Panc1 (cell line): ENCODE measurements around the gene SNX24. TPM values are rescaled to one million over a fixed set of nuclear protein-coding genes. Genes with fewer than 3 reads are reported as not detected.

Experiments
- ATAC-seq: fragments of 200-7000 bp; cut with Tn5 transposase; 2 replicates; pipeline ENCODE4 v1.9.1; 2020; ENCODE audit warnings: mild to moderate bottlenecking, moderate library complexity
- BruUV-seq: library from RNA; stranded (reverse); fragments of 400-500 nt; replicated peaks from 2 replicates; lab custom pipeline; 2021; lab: Mats Ljungman, UMichigan
- CTCF ChIA-PET: fragments of 300-600 bp; sonication (Branson Sonifier 250); formaldehyde crosslinking; loops from one replicate; lab custom pipeline; 2022; ENCODE audit warnings: antibody characterized with exemption; lab: Charles Lee
- POLR2A ChIA-PET: fragments of 300-600 bp; sonication (Branson Sonifier 250); formaldehyde crosslinking; loops from one replicate; lab custom pipeline; 2022; ENCODE audit warnings: antibody characterized with exemption; lab: Charles Lee
- DNase-seq: peaks from one replicate; pipeline ENCODE4 v3.0.0-alpha.2; 2010; ENCODE audit warnings: low read depth, low spot score
- H3K27ac ChIP-seq: 2 replicates; pipeline ENCODE4 v1.5.1; 2011; ENCODE audit warnings: mild to moderate bottlenecking, low read length, inconsistent platforms
- H3K27me3 ChIP-seq: fragments of 200-500 bp; sonication (Bioruptor generic); 2 replicates; pipeline ENCODE4 v1.6.0; 2014; ENCODE audit warnings: low read length, inconsistent platforms; ENCODE audit not compliant: control insufficient read depth, insufficient read depth
- H3K36me3 ChIP-seq: fragments of 200-500 bp; sonication (Bioruptor generic); 2 replicates; pipeline ENCODE4 v1.5.1; 2014; ENCODE audit warnings: inconsistent platforms, mild to moderate bottlenecking, low read length, moderate library complexity; ENCODE audit not compliant: control insufficient read depth, insufficient read depth
- H3K4me1 ChIP-seq: 2 replicates; pipeline ENCODE4 v1.5.1; 2011; ENCODE audit warnings: inconsistent platforms, mild to moderate bottlenecking, low read length, moderate library complexity; ENCODE audit not compliant: control insufficient read depth, insufficient read depth
- H3K4me3 ChIP-seq, 2 experiments: 2 replicates each; pipeline ENCODE4 v1.5.1; 2011 to 2012; ENCODE audit warnings: low read depth in 2 of 2, low read length in 2 of 2, mild to moderate bottlenecking in 2 of 2, inconsistent platforms in 1 of 2, moderate library complexity in 1 of 2
- H3K9me3 ChIP-seq: fragments of 200-500 bp; sonication (Bioruptor generic); 2 replicates; pipeline ENCODE4 v1.5.1; 2014; ENCODE audit warnings: low read depth, mild to moderate bottlenecking, inconsistent platforms, low read length, moderate library complexity; ENCODE audit not compliant: control insufficient read depth, insufficient read depth
- POLR2AphosphoS5 ChIP-seq: IDR thresholded peaks from 2 replicates; pipeline ENCODE4 v1.6.1; 2012; ENCODE audit warnings: mild to moderate bottlenecking, low read depth, low read length, moderate library complexity
- SIN3A ChIP-seq: IDR thresholded peaks from 2 replicates; pipeline ENCODE4 v1.6.1; 2012; ENCODE audit warnings: low read depth, mild to moderate bottlenecking, low read length, moderate library complexity, borderline replicate concordance; ENCODE audit not compliant: insufficient read depth
- TCF7L2 ChIP-seq: IDR thresholded peaks from 2 replicates; pipeline ENCODE4 v1.6.1; 2011; ENCODE audit warnings: mild to moderate bottlenecking, low read depth, low read length, inconsistent platforms
- in situ Hi-C: cut with HindIII; loops from 2 replicates; pipeline ENCODE4 v1.10.0; 2016; ENCODE audit warnings: low sequenced_read_pairs, low pct_unique_long_range_greater_than_20kb
- intact Hi-C: fragments of 100-400 bp; cut with micrococcal nuclease; formaldehyde crosslinking; loops from one replicate; pipeline ENCODE4 v1.10.0; 2022; ENCODE audit not compliant: unreplicated experiment
- total RNA-seq: library from RNA; stranded (reverse); gene quantifications from one replicate; pipeline ENCODE4 v1.2.1, GENCODE V29; 2021; ENCODE audit not compliant: unreplicated experiment
- TF ChIP-seq, protein P1 (sequence below): fragments of 450-650 bp; IDR thresholded peaks from 2 replicates; pipeline ENCODE4 v1.5.1; 2017; ENCODE audit warnings: mild to moderate bottlenecking
- TF ChIP-seq, protein P2 (sequence below), 2 experiments: IDR thresholded peaks; 2 replicates each; pipeline ENCODE4 v1.6.1; 2011 to 2012; ENCODE audit warnings: low read depth in 2 of 2, control low read depth in 1 of 2, low read length in 1 of 2, mild to moderate bottlenecking in 1 of 2, moderate library complexity in 1 of 2; ENCODE audit not compliant: insufficient read depth in 1 of 2

The SNX24 gene
- total RNA-seq, 1 experiment from 2014 or later = 32.8 TPM

DNA sequence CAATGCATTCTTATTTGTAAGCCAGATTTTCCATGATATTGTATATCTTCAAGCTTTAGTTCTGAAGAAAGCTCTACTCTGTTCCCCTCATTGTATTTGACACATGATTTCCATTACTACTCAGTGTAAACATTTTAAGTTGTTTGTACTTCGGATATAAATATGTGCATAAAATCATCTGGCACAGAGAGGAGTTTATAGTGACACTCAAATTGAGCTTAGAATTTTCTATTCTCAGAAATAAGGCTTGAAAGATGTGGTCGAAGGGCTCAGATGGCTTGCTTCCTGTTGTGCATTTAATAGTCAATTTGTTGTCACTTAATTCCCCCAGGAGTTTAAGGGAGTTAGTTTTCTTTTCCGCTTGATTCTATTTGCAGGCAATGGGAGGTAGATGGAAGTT is 102.4 kb downstream of the SNX24 start:
- no peak overlapping the region for H3K4me3 ChIP-seq
- ChIA-PET CTCF (no interaction called here), POLR2A (no interaction called here)
- TF ChIP-seq, protein P1, sequence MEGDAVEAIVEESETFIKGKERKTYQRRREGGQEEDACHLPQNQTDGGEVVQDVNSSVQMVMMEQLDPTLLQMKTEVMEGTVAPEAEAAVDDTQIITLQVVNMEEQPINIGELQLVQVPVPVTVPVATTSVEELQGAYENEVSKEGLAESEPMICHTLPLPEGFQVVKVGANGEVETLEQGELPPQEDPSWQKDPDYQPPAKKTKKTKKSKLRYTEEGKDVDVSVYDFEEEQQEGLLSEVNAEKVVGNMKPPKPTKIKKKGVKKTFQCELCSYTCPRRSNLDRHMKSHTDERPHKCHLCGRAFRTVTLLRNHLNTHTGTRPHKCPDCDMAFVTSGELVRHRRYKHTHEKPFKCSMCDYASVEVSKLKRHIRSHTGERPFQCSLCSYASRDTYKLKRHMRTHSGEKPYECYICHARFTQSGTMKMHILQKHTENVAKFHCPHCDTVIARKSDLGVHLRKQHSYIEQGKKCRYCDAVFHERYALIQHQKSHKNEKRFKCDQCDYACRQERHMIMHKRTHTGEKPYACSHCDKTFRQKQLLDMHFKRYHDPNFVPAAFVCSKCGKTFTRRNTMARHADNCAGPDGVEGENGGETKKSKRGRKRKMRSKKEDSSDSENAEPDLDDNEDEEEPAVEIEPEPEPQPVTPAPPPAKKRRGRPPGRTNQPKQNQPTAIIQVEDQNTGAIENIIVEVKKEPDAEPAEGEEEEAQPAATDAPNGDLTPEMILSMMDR = no peak
- TF ChIP-seq, protein P2, sequence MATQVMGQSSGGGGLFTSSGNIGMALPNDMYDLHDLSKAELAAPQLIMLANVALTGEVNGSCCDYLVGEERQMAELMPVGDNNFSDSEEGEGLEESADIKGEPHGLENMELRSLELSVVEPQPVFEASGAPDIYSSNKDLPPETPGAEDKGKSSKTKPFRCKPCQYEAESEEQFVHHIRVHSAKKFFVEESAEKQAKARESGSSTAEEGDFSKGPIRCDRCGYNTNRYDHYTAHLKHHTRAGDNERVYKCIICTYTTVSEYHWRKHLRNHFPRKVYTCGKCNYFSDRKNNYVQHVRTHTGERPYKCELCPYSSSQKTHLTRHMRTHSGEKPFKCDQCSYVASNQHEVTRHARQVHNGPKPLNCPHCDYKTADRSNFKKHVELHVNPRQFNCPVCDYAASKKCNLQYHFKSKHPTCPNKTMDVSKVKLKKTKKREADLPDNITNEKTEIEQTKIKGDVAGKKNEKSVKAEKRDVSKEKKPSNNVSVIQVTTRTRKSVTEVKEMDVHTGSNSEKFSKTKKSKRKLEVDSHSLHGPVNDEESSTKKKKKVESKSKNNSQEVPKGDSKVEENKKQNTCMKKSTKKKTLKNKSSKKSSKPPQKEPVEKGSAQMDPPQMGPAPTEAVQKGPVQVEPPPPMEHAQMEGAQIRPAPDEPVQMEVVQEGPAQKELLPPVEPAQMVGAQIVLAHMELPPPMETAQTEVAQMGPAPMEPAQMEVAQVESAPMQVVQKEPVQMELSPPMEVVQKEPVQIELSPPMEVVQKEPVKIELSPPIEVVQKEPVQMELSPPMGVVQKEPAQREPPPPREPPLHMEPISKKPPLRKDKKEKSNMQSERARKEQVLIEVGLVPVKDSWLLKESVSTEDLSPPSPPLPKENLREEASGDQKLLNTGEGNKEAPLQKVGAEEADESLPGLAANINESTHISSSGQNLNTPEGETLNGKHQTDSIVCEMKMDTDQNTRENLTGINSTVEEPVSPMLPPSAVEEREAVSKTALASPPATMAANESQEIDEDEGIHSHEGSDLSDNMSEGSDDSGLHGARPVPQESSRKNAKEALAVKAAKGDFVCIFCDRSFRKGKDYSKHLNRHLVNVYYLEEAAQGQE (IDR thresholded peaks at IDR 0.05; ENCODE audit: insufficient read depth in 1 of 2, low read depth in 2 of 2, low read length in 1 of 2) = no peak
- no peak for TF ChIP-seq TCF7L2
- no peak for TF ChIP-seq POLR2AphosphoS5
- TF ChIP-seq SIN3A = no peak
- no peaks in the 10 kb centered on the region for H3K27me3 ChIP-seq
- ATAC-seq (no peak), DNase-seq (no peak)
- in situ Hi-C loops = no loop called here
- H3K27ac ChIP-seq = no peak overlapping the region
- H3K9me3 ChIP-seq = no peaks in the 10 kb centered on the region
- H3K4me1 ChIP-seq = no peaks in the 10 kb centered on the region
- intact Hi-C loops = no loop called here
- BruUV-seq = no TSS peak
- no peaks in the 10 kb centered on the region; the same call in 1 of the 2 replicates for H3K36me3 ChIP-seq

DNA sequence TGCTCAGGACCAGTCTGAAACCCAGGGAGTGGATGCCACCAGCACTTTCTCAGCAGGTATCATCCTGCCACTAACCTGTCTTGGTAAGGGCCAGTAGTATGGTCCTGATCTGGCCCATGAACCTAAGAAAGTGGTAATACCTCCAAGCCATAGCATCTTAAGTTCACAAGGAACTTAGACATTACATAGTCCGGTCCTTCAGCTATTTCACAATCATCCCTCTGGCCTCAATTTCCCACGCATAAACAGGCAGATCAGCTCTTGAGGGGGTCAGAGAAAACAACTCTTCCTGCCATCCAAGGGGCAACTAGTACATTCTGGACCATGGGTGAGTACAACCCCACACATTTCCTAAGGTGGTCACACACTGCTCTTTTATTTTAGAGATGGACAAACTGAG is 102.9 kb downstream of the SNX24 start:
- Histone ChIP-seq H3K27ac (no peak overlapping the region), H3K36me3 (no peaks in the 10 kb centered on the region; the same call in 1 of the 2 replicates), H3K4me3 (no peak overlapping the region), H3K27me3 (no peaks in the 10 kb centered on the region), H3K9me3 (no peaks in the 10 kb centered on the region), H3K4me1 (no peaks in the 10 kb centered on the region)
- no TSS peak for BruUV-seq
- intact Hi-C loops = no loop called here
- no peak for DNase-seq
- POLR2A ChIA-PET = no interaction called here
- in situ Hi-C loops = no loop called here
- TF ChIP-seq POLR2AphosphoS5 (no peak), SIN3A (no peak), TCF7L2 (no peak)
- TF ChIP-seq, protein P1 = no peak
- TF ChIP-seq, protein P2 (IDR thresholded peaks at IDR 0.05; ENCODE audit: insufficient read depth in 1 of 2, low read depth in 2 of 2, low read length in 1 of 2) = no peak
- ATAC-seq = no peak
- CTCF ChIA-PET = no interaction called here
